GM23338 (cell line): Measurements from ENCODE around the gene MAPKAPK3. TPM values are rescaled to one million over a fixed set of nuclear protein-coding genes. Genes with fewer than 3 reads are reported as not detected.

ENCODE experiments used
- ATAC-seq: fragments of 200-7000 bp; cut with Tn5 transposase; 3 replicates; pipeline ENCODE4 v1.9.1; 2020
- DNase-seq: peaks from one replicate; pipeline ENCODE4 v3.0.0-alpha.2; 2015; ENCODE audit warnings: low spot score
- H2AFZ ChIP-seq: fragments of 200-600 bp; sonication (generic); 2 replicates; pipeline ENCODE4 v1.8.0; 2016; ENCODE audit warnings: antibody characterized with exemption, mild to moderate bottlenecking, moderate library complexity
- H3F3A ChIP-seq: fragments of 200-600 bp; sonication (generic); replicated peaks from 2 replicates; pipeline ENCODE4 v1.8.0; 2017; ENCODE audit warnings: antibody characterized with exemption, mixed run types, low read depth
- H3K27ac ChIP-seq: fragments of 200-600 bp; sonication (generic); 2 replicates; pipeline ENCODE4 v1.6.1; 2016; ENCODE audit warnings: low read depth
- H3K27me3 ChIP-seq: fragments of 200-600 bp; sonication (generic); 2 replicates; pipeline ENCODE4 v1.8.0; 2016; ENCODE audit warnings: mild to moderate bottlenecking, mixed run types, moderate library complexity; ENCODE audit not compliant: insufficient read depth
- H3K36me3 ChIP-seq: fragments of 200-600 bp; sonication (generic); 2 replicates; pipeline ENCODE4 v1.8.0; 2016; ENCODE audit warnings: mild to moderate bottlenecking; ENCODE audit not compliant: insufficient read depth
- H3K4me1 ChIP-seq: fragments of 200-600 bp; sonication (generic); 2 replicates; pipeline ENCODE4 v1.8.0; 2016; ENCODE audit warnings: mild to moderate bottlenecking, moderate library complexity; ENCODE audit not compliant: insufficient read depth
- H3K4me2 ChIP-seq: fragments of 200-600 bp; sonication (generic); 2 replicates; pipeline ENCODE4 v1.7.1; 2017; ENCODE audit warnings: mixed run types
- H3K4me3 ChIP-seq: fragments of 200-600 bp; sonication (generic); 2 replicates; pipeline ENCODE4 v1.6.1; 2016; ENCODE audit warnings: mixed run types
- H3K79me2 ChIP-seq: fragments of 200-600 bp; sonication (generic); replicated peaks from 2 replicates; pipeline ENCODE4 v1.8.0; 2017; ENCODE audit warnings: mild to moderate bottlenecking; ENCODE audit not compliant: insufficient read depth
- H3K9me2 ChIP-seq: fragments of 200-600 bp; sonication (generic); 2 replicates; pipeline ENCODE4 v1.8.0; 2017; ENCODE audit not compliant: insufficient read depth
- H4K20me1 ChIP-seq: fragments of 200-600 bp; sonication (generic); replicated peaks from 2 replicates; pipeline ENCODE4 v1.8.0; 2017; ENCODE audit warnings: mild to moderate bottlenecking; ENCODE audit not compliant: insufficient read depth
- H3K27ac Mint-ChIP-seq: 2 replicates; pipeline ENCODE4 v1.8.0; 2020; ENCODE audit warnings: inconsistent platforms, mild to moderate bottlenecking, moderate library complexity, mixed read lengths
- H3K27me3 Mint-ChIP-seq: 3 replicates; pipeline ENCODE4 v1.8.0; 2022; ENCODE audit warnings: low read depth, mild to moderate bottlenecking, moderate library complexity, mixed read lengths, inconsistent platforms; ENCODE audit not compliant: insufficient read depth, poor library complexity
- H3K36me3 Mint-ChIP-seq: 3 replicates; pipeline ENCODE4 v1.8.0; 2021; ENCODE audit warnings: low read depth, mild to moderate bottlenecking, inconsistent platforms, moderate library complexity, mixed read lengths
- H3K4me1 Mint-ChIP-seq: 3 replicates; pipeline ENCODE4 v1.8.0; 2020; ENCODE audit warnings: mild to moderate bottlenecking, inconsistent platforms, mixed read lengths
- H3K4me3 Mint-ChIP-seq: 3 replicates; pipeline ENCODE4 v1.8.0; 2021; ENCODE audit warnings: moderate library complexity, mild to moderate bottlenecking, inconsistent platforms, mixed read lengths
- H3K9me3 Mint-ChIP-seq: 3 replicates; pipeline ENCODE4 v1.8.0; 2020; ENCODE audit warnings: moderate library complexity, mild to moderate bottlenecking, inconsistent platforms, mixed read lengths
- CREB1 ChIP-seq: fragments of 250-450 bp; sonication (Bioruptor Pico); IDR thresholded peaks from 2 replicates; pipeline ENCODE4 v1.5.0; 2020; ENCODE audit warnings: low read depth, mild to moderate bottlenecking, moderate library complexity
- EZH2 ChIP-seq: fragments of 200-600 bp; sonication (generic); IDR thresholded peaks from one replicate; pipeline ENCODE4 v1.8.0; 2017; ENCODE audit warnings: antibody characterized with exemption, mild to moderate bottlenecking, low read depth; ENCODE audit not compliant: unreplicated experiment
- EZH2phosphoT487 ChIP-seq: fragments of 200-600 bp; sonication (generic); IDR thresholded peaks from one replicate; pipeline ENCODE4 v1.8.1; 2018; ENCODE audit warnings: antibody characterized with exemption; ENCODE audit not compliant: unreplicated experiment
- JUNB ChIP-seq: IDR thresholded peaks from one replicate; pipeline ENCODE4 v1.6.1; 2016; ENCODE audit warnings: antibody characterized with exemption; ENCODE audit not compliant: unreplicated experiment
- NANOG ChIP-seq: IDR thresholded peaks from 2 replicates; pipeline ENCODE4 v1.6.1; 2016; ENCODE audit warnings: antibody characterized with exemption, borderline replicate concordance
- POLR2AphosphoS5 ChIP-seq: IDR thresholded peaks from 2 replicates; pipeline ENCODE4 v1.6.1; 2016; ENCODE audit warnings: antibody characterized with exemption, low read depth
- REST ChIP-seq: IDR thresholded peaks from one replicate; pipeline ENCODE4 v1.6.1; 2018; ENCODE audit warnings: antibody characterized with exemption; ENCODE audit not compliant: unreplicated experiment
- STAT1 ChIP-seq: IDR thresholded peaks from one replicate; pipeline ENCODE4 v1.6.1; 2016; ENCODE audit warnings: antibody characterized with exemption; ENCODE audit not compliant: unreplicated experiment
- ZNF114 ChIP-seq: fragments of 250-450 bp; sonication (Bioruptor Pico); IDR thresholded peaks from 2 replicates; pipeline ENCODE4 v1.5.0; 2020; ENCODE audit warnings: mild to moderate bottlenecking, moderate library complexity
- ZNF331 ChIP-seq: fragments of 250-450 bp; sonication (Bioruptor Pico); IDR thresholded peaks from 2 replicates; pipeline ENCODE4 v1.5.0; 2020; ENCODE audit warnings: low read depth, mild to moderate bottlenecking, moderate library complexity
- ZNF462 ChIP-seq: fragments of 250-450 bp; sonication (Bioruptor Pico); IDR thresholded peaks from 2 replicates; pipeline ENCODE4 v1.5.0; 2020; ENCODE audit warnings: mild to moderate bottlenecking, moderate library complexity
- polyA plus RNA-seq: library from polyadenylated mRNA; unstranded; fragments of >200 nt; fragmentation: Nextera tagmentation; extraction: Ambion mirVana; gene quantifications from 2 replicates; pipeline ENCODE4 v1.2.1, GENCODE V29; 2016
- total RNA-seq: library from RNA; depleted of rRNA; stranded (reverse); fragments of >200 nt; shearing (Covaris generic); gene quantifications from 2 replicates; pipeline ENCODE4 v1.2.3, GENCODE V29; 2014
- TF ChIP-seq, protein P1 (sequence below): IDR thresholded peaks from 2 replicates; pipeline ENCODE4 v1.6.1; 2016; ENCODE audit warnings: antibody characterized with exemption
- TF ChIP-seq, protein P2 (sequence below), 2 experiments: fragments of 200-600 bp in 1 of 2; sonication (generic) in 1 of 2; conservative IDR thresholded peaks; 2 replicates each; pipeline versions ENCODE4 v1.5.1 to v1.6.1; 2016 to 2017; ENCODE audit warnings: antibody characterized with exemption in 2 of 2, low read depth in 2 of 2, mild to moderate bottlenecking in 2 of 2, moderate library complexity in 1 of 2

MAPKAPK3 gene
- total and polyA plus RNA-seq, 2 experiments from 2014 or later, result 16.5 to 51.1 TPM

- Histone ChIP-seq H3K36me3 (no peaks in the 10 kb centered on the region), H2AFZ (no peak overlapping the region), H3K27me3 (no peaks in the 10 kb centered on the region), H3K4me3 (no peak overlapping the region), H3K27ac (no peak overlapping the region), H3K79me2 (no peaks in the 10 kb centered on the region), H3K4me1 (no peaks in the 10 kb centered on the region), H3F3A (no peaks in the 10 kb centered on the region), H4K20me1 (no peaks in the 10 kb centered on the region), H3K4me2 (no peak overlapping the region), H3K9me2 (no peaks in the 10 kb centered on the region; the same call in 1 of the 2 replicates)
- Mint-ChIP-seq H3K27ac (no peak overlapping the region), H3K4me3 (no peak overlapping the region), H3K4me1 (no peaks in the 10 kb centered on the region), H3K27me3 (peaks cover 4% of the 10 kb centered on the region), H3K36me3 (no peaks in the 10 kb centered on the region), H3K9me3 (no peaks in the 10 kb centered on the region)
- no peak for DNase-seq
- TF ChIP-seq JUNB, result no peak
- TF ChIP-seq EZH2phosphoT487, result no peak
- TF ChIP-seq, protein P1, sequence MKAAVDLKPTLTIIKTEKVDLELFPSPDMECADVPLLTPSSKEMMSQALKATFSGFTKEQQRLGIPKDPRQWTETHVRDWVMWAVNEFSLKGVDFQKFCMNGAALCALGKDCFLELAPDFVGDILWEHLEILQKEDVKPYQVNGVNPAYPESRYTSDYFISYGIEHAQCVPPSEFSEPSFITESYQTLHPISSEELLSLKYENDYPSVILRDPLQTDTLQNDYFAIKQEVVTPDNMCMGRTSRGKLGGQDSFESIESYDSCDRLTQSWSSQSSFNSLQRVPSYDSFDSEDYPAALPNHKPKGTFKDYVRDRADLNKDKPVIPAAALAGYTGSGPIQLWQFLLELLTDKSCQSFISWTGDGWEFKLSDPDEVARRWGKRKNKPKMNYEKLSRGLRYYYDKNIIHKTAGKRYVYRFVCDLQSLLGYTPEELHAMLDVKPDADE, result no peak
- TF ChIP-seq ZNF331, result no peak
- TF ChIP-seq EZH2, result no peak
- no peak for TF ChIP-seq ZNF114 (CRISPR knock-in tag)
- no peak for TF ChIP-seq CREB1
- TF ChIP-seq REST, result no peak
- TF ChIP-seq, protein P2, sequence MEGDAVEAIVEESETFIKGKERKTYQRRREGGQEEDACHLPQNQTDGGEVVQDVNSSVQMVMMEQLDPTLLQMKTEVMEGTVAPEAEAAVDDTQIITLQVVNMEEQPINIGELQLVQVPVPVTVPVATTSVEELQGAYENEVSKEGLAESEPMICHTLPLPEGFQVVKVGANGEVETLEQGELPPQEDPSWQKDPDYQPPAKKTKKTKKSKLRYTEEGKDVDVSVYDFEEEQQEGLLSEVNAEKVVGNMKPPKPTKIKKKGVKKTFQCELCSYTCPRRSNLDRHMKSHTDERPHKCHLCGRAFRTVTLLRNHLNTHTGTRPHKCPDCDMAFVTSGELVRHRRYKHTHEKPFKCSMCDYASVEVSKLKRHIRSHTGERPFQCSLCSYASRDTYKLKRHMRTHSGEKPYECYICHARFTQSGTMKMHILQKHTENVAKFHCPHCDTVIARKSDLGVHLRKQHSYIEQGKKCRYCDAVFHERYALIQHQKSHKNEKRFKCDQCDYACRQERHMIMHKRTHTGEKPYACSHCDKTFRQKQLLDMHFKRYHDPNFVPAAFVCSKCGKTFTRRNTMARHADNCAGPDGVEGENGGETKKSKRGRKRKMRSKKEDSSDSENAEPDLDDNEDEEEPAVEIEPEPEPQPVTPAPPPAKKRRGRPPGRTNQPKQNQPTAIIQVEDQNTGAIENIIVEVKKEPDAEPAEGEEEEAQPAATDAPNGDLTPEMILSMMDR (conservative IDR thresholded peaks at IDR 0.05; ENCODE audit: low read depth in 2 of 2), result no peak
- no peak for TF ChIP-seq STAT1
- no peak for TF ChIP-seq NANOG
- TF ChIP-seq ZNF462 (CRISPR knock-in tag), result no peak
- no peak for TF ChIP-seq POLR2AphosphoS5
- no peak for ATAC-seq
Observed at GRCh38 chr3:50658831-50659230, 41.9 kb downstream of the MAPKAPK3 start.
